Measurements from ENCODE around the gene ABCA1.

GRCh38 chr9:104864675-104865104, 63.3 kb downstream of the ABCA1 start:
- TF ChIP-seq EZH2 (IDR thresholded peaks at IDR 0.05) (no peak), POLR2AphosphoS5 (IDR thresholded peaks at IDR 0.05; ENCODE audit: borderline replicate concordance, low read depth, low read length) (no peak)
